DOHH2 (cell line): ENCODE results near the gene DOCK10.

Experiments used
- H3F3A ChIP-seq: fragments of 200-600 bp; sonication (generic), shearing (Covaris generic); 2 replicates; pipeline ENCODE4 v1.6.0; 2016; ENCODE audit warnings: antibody characterized with exemption, mild to moderate bottlenecking; ENCODE audit not compliant: control insufficient read depth, insufficient read depth
- H3K27ac ChIP-seq: fragments of 200-600 bp; sonication (generic); 2 replicates; pipeline ENCODE4 v1.5.1; 2014; ENCODE audit warnings: low read depth, mild to moderate bottlenecking, low read length, moderate library complexity
- H3K27me3 ChIP-seq: fragments of 200-600 bp; sonication (generic); 2 replicates; pipeline ENCODE4 v1.6.1; 2014; ENCODE audit warnings: mild to moderate bottlenecking, low read length, mixed read lengths; ENCODE audit not compliant: control insufficient read depth
- H3K36me3 ChIP-seq: fragments of 200-600 bp; sonication (generic); 2 replicates; pipeline ENCODE4 v1.6.1; 2014; ENCODE audit warnings: mild to moderate bottlenecking, low read length, moderate library complexity, mixed read lengths; ENCODE audit not compliant: control insufficient read depth
- H3K4me1 ChIP-seq: fragments of 200-600 bp; sonication (generic); 2 replicates; pipeline ENCODE4 v1.6.1; 2014; ENCODE audit warnings: mild to moderate bottlenecking, low read length, mixed read lengths; ENCODE audit not compliant: control insufficient read depth
- H3K4me2 ChIP-seq: fragments of 200-600 bp; sonication (generic); 2 replicates; pipeline ENCODE4 v1.6.0; 2014; ENCODE audit warnings: mild to moderate bottlenecking, low read length, moderate library complexity
- H3K4me3 ChIP-seq: fragments of 200-600 bp; sonication (generic); 2 replicates; pipeline ENCODE4 v1.5.1; 2014; ENCODE audit warnings: mild to moderate bottlenecking, low read length, mixed read lengths
- H3K79me2 ChIP-seq: fragments of 200-600 bp; sonication (generic); 2 replicates; pipeline ENCODE4 v1.6.1; 2014; ENCODE audit warnings: mild to moderate bottlenecking, low read length, mixed read lengths; ENCODE audit not compliant: control insufficient read depth
- H3K9me2 ChIP-seq: fragments of 200-600 bp; sonication (generic); replicated peaks from 2 replicates; pipeline ENCODE4 v1.6.1; 2014; ENCODE audit warnings: mild to moderate bottlenecking, low read length, mixed read lengths; ENCODE audit not compliant: control insufficient read depth
- H3K9me3 ChIP-seq: fragments of 200-600 bp; sonication (generic); 2 replicates; pipeline ENCODE4 v1.6.1; 2014; ENCODE audit warnings: antibody characterized with exemption, low read length, mixed read lengths; ENCODE audit not compliant: control insufficient read depth, insufficient read depth
- H4K20me1 ChIP-seq: fragments of 200-600 bp; sonication (generic); 2 replicates; pipeline ENCODE4 v1.6.0; 2014; ENCODE audit warnings: low read depth, mild to moderate bottlenecking, antibody characterized with exemption, low read length, moderate library complexity; ENCODE audit not compliant: control insufficient read depth, insufficient read depth
- EZH2phosphoT487 ChIP-seq: fragments of 200-600 bp; sonication (generic); IDR thresholded peaks from 2 replicates; pipeline ENCODE4 v1.6.1; 2017; ENCODE audit warnings: borderline replicate concordance, mild to moderate bottlenecking, antibody characterized with exemption, low read length, moderate library complexity, mixed read lengths
- TF ChIP-seq, protein P1 (sequence below): fragments of 200-600 bp; sonication (generic); IDR thresholded peaks from one replicate; pipeline ENCODE4 v1.5.1; 2014; ENCODE audit warnings: antibody characterized with exemption, mild to moderate bottlenecking, low read depth, low read length; ENCODE audit not compliant: poor library complexity, severe bottlenecking

DOCK10 gene

DNA sequence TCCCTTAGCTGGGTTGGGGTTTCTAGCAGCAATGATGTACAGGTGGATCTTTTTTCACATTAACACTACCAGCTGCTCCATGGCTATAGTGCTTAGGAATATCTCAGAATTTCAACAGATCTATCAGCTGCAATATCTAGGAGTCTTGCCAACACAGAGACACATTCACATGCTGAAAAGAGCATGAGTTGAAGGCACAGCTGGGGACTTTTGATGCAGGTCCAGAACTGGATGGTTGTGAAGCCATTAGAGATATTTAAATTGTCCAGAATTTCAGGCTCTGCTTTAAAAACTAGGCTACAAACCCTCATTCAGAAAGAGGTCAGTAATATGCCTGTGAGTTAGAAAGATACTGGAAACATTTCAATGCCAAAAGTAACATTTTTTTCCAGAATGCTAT is 203.9 kb downstream of the DOCK10 start:
- no peaks in the 10 kb centered on the region for H4K20me1 ChIP-seq
- H3K27ac ChIP-seq: no peak overlapping the region
- H3K9me3 ChIP-seq: no peaks in the 10 kb centered on the region
- H3K27me3 ChIP-seq: no peaks in the 10 kb centered on the region
- H3K4me1 ChIP-seq: no peaks in the 10 kb centered on the region
- H3K4me3 ChIP-seq: no peak overlapping the region
- no peaks in the 10 kb centered on the region for H3K9me2 ChIP-seq
- no peak overlapping the region for H3K4me2 ChIP-seq
- no peaks in the 10 kb centered on the region for H3F3A ChIP-seq
- H3K36me3 ChIP-seq: no peaks in the 10 kb centered on the region
- TF ChIP-seq EZH2phosphoT487: no peak
- TF ChIP-seq, protein P1, sequence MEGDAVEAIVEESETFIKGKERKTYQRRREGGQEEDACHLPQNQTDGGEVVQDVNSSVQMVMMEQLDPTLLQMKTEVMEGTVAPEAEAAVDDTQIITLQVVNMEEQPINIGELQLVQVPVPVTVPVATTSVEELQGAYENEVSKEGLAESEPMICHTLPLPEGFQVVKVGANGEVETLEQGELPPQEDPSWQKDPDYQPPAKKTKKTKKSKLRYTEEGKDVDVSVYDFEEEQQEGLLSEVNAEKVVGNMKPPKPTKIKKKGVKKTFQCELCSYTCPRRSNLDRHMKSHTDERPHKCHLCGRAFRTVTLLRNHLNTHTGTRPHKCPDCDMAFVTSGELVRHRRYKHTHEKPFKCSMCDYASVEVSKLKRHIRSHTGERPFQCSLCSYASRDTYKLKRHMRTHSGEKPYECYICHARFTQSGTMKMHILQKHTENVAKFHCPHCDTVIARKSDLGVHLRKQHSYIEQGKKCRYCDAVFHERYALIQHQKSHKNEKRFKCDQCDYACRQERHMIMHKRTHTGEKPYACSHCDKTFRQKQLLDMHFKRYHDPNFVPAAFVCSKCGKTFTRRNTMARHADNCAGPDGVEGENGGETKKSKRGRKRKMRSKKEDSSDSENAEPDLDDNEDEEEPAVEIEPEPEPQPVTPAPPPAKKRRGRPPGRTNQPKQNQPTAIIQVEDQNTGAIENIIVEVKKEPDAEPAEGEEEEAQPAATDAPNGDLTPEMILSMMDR: no peak
- no peaks in the 10 kb centered on the region for H3K79me2 ChIP-seq

DNA sequence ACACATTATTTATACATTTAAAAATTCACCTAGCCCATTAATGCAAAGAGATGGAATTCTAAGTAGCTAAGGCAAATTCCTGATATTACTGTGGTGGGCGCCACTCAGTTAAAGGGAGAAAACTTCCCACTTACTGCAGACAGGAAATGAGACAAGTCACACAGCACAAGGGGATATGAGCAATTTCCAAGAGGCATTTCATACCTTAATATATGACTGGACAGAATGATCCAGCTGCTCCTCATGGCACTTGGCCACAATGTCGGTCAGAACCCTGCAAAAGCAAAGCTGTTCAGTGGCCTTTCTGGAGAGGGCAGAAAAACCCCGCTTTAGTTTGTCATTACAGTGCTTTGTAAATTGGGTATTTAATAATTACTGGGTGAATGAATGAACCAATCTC is 204.7 kb downstream of the DOCK10 start:
- Histone ChIP-seq H3K27ac (no peak overlapping the region), H3K4me2 (no peak overlapping the region), H3K79me2 (no peaks in the 10 kb centered on the region), H3K27me3 (no peaks in the 10 kb centered on the region), H3K9me3 (no peaks in the 10 kb centered on the region), H4K20me1 (no peaks in the 10 kb centered on the region), H3K4me3 (no peak overlapping the region), H3K9me2 (no peaks in the 10 kb centered on the region), H3K36me3 (no peaks in the 10 kb centered on the region), H3K4me1 (no peaks in the 10 kb centered on the region), H3F3A (no peaks in the 10 kb centered on the region)
- TF ChIP-seq EZH2phosphoT487: no peak
- TF ChIP-seq, protein P1: no peak

DNA sequence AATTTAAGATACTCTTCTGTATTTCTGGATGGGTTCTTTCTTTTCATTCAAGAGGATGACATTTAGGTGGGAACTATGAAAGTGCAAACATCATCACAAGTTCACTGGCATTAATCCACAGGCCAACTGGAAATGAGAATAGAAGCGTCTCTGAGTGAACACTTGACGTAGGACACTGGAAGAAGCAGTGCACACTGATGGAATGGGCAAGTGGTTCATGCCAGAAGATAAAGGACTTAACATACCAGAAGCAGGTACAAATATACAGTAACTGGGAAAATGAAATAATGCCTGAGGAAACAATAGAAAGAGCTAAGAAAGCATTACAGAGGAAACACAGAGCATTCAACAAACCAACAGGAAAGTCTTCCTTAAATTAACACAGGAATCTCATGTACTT is 205.2 kb downstream of the DOCK10 start:
- no peaks in the 10 kb centered on the region for H3F3A ChIP-seq
- TF ChIP-seq, protein P1: no peak
- no peak for TF ChIP-seq EZH2phosphoT487
- no peak overlapping the region for H3K4me2 ChIP-seq
- no peaks in the 10 kb centered on the region for H3K27me3 ChIP-seq
- H4K20me1 ChIP-seq: no peaks in the 10 kb centered on the region
- H3K36me3 ChIP-seq: no peaks in the 10 kb centered on the region
- no peaks in the 10 kb centered on the region for H3K9me2 ChIP-seq
- no peaks in the 10 kb centered on the region for H3K79me2 ChIP-seq
- H3K4me3 ChIP-seq: no peak overlapping the region
- H3K27ac ChIP-seq: no peak overlapping the region
- H3K4me1 ChIP-seq: no peaks in the 10 kb centered on the region
- H3K9me3 ChIP-seq: no peaks in the 10 kb centered on the region

DNA sequence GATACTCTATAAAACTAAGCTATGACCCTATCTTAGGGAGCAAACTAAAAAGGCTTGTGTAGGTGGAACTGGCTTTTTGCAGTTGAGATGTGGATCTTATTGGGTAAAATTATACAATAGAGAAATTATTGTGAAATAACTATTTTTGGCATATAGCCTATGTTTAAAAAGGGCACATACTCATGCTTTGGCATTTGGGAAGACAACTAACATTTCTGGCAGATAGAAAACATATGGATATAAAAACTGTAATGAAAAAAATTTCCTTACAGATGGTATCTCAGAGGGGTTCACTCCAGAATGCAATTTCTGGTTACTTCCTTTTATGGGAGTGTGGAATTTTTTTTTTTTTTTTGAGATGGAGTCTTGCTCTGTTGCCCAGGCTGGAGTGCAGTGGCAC is 206.0 kb downstream of the DOCK10 start:
- Histone ChIP-seq H3K27ac (no peak overlapping the region), H3K9me2 (no peaks in the 10 kb centered on the region), H3K27me3 (no peaks in the 10 kb centered on the region), H3K36me3 (no peaks in the 10 kb centered on the region), H3F3A (no peaks in the 10 kb centered on the region), H4K20me1 (no peaks in the 10 kb centered on the region), H3K9me3 (no peaks in the 10 kb centered on the region), H3K4me2 (no peak overlapping the region), H3K4me1 (no peaks in the 10 kb centered on the region), H3K4me3 (no peak overlapping the region), H3K79me2 (no peaks in the 10 kb centered on the region)
- TF ChIP-seq, protein P1: no peak
- TF ChIP-seq EZH2phosphoT487: no peak
